Urothelium cell line (cell line): ENCODE measurements around the gene KRT9.

ENCODE experiments used
- DNase-seq: peaks from one replicate; pipeline ENCODE4 v3.0.0; 2011; ENCODE audit warnings: low spot score, mixed read lengths
- FAIRE-seq: peaks from 2 replicates; lab custom pipeline; 2011; peaks lifted over from hg19 to GRCh38; lab: Jason Lieb, UNC

KRT9 gene

DNA sequence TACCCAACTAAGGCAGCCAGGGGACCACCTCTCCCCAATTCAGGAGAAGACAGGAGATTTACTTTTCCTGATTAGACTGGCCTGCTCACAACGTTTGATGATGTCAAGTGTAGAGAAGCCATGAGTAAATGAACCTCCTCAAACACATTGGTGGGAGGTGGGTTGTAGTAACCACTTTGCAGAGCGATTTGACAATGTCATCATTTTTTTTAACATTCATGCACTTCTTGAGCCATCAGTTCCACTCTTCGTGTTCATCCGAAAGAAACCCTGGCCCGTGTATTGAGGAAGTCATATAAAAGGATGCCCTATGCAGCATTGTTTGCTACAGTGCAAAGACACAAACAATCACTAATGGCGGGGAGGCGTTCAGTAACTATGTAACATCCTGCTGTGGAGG is 38.2 kb downstream of the KRT9 start:
- DNase-seq = no peak
- no peak for FAIRE-seq

DNA sequence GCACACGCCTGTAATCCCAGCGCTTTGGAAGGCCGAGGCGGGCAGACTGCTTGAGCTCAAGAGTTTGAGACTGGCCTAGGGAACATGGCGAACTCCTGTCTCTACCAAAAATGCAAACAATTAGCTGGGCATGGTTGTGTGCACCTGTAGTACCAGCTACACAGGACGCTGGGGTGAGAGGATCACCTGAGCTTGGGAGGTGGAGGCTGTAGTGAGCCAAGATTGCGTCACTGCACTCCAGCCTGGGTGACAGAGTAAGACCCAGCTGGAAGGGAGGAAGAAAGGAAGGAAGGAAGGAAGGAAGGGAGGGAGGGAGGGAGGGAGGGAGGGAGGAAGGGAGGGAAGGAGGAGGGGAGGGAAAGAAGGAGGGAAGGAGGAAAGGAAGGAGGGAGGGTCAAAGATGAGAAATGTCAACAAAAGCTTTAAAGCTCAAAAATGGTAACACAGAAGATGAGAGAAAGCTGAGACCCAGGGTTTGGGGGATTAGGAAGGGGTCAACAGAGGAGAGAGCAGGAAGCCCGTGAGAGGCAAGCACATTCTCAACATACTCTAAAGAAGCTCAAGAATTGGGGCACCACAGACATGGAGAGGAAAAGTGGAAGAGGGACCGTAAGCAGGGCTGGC is 38.8 kb downstream of the KRT9 start:
- no peak for DNase-seq
- no peak for FAIRE-seq

DNA sequence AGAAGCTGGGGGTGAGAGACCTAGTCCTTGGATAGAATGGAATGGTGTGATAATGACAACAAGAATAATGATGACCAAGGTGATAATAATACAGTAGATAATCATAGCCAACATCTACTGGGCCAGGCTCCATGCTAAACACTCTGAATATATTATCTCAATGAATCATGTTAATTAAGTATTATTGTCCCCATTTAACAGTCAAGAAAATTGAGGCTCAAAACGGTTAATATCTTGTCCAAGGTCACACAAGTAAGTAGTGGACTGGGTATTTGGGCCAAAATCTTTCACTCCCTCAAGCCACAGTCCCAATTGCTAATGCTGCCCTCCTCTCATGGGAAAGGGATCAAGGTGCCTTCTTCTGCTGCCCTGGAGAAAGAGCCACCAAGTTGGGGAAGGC is 39.9 kb downstream of the KRT9 start:
- DNase-seq = no peak
- FAIRE-seq = no peak

DNA sequence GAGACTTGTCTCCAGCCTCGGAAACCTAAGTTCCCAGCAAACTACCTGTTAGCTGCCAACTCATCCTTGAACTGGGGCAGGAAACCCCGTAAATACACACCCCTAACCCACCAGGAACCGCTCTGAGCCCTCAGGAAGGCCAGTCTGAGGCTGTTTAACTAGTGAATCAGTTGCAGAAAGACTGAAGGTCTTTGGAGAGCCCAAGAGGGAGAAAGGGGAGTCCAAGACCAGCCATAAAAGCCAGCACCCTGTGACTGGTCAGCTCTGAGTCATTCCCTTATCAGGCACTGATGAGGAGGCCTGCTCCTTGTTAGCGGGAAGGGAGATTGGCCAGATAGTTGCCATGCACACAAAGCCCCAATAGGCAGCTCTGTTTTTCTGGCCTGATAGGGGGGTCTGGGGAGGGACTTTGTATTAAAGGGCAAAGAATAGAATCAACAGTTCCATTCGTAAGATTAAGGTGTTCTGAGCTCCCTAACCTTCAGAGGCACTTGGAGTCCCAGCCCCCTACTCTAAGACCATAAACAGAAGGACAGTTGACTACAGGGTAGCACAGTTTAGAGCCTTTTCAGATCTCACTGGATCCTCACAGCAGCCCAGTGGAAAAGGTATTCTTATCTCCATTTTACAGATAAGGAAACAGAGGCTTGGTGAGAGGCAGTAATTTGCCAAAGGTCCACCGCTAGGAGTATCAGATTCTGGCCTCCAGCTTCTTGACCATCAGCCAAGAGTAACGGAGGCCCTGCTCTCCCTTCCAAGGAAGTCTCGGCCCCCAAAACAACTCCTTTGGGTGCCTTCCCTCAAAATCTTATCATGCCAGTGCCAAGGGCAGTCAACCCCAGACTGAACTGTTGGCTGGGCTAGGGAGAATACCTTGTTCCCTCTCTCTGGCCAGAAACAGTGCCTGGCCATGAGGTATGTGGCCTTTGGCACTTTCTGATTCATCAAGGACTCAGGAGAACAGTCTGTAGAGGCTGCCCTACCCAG is 41.5 kb downstream of the KRT9 start:
- no peak for FAIRE-seq
- DNase-seq = no peak

DNA sequence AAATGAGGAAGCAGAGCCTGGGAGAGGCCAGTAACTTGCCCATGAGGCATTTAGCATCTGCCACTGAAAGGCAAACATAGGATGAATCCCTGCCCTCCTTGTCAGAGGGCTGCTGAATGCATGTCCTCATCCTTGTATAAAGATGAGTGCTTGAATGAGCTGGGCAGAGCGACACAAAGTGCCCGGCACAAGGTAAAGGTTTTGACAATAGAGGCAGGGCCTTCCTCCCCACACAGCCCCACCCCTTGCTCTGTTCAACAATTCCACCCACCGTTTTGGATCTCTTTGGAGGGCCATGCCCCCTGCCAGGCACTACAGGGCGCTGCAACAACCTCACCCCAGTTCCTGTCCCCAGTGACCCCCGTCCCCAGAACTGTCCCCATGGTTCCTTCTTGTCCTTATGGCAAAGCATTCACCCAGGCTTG is 42.4 kb downstream of the KRT9 start:
- no peak for FAIRE-seq
- DNase-seq = no peak

DNA sequence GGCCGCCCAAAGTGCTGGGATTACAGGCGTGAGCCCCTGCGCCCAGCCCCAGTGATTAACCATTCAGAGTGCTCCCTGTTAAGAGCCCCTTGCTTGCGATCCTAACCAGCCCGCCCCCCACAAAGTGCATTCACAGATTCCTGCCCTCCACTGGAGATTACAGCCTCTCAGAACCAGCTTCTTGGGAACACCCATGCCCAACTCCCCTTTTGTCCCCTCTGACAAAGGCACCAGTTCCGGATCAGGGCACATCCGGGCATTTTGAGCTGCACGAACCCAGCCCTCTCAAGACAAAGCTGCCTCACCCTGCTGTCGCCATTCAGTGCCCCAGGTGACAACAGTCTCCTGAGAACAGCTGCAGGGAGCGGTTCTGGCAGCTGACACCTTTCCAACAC is 42.9 kb downstream of the KRT9 start:
- no peak for FAIRE-seq
- DNase-seq = no peak

DNA sequence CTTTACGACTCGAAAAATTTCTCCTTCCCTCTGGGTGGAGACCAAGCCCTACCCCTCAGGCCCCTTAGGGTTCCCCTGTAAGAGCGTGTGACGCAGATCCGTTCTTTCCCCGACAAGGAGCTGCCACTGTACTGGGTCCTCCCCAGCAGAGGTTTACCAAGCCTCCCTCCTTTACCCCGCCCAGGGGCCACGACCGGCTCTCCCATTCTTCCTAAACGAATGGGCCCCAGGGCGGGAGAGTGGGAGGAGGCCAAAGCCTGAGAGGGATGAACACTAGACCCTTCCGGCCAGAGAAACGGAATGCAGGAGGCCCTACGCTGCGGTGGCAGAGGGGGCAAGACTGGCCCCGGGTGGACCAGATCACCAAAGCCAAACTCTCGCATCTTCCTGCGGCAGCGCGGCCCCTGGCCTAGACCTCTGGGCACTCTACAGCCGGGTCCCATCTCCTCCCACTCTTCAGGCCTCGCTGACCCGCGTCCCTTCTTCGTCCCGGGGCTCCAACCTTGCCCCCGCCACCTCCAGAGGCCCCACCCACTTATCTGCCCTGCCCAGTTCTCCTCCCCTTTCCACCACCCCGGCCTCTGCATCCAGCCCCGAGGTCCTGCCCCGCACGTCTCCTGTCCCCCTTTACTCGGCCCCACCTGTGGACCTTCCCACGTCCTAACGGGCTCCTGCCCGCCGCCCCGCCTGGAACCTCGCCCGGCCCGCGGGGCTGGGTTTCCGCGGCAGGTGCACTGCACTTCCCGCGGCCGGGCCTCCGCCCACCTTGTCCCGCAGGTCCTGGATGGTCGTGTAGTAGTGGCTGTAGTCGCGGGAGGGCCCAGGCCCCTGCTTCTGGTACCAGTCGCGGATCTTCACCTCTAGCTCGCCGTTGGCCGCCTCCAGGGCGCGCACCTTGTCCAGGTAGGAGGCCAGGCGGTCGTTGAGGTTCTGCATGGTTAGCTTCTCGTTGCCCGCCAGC is 44.5 kb downstream of the KRT9 start:
- DNase-seq = no peak
- no peak for FAIRE-seq

DNA sequence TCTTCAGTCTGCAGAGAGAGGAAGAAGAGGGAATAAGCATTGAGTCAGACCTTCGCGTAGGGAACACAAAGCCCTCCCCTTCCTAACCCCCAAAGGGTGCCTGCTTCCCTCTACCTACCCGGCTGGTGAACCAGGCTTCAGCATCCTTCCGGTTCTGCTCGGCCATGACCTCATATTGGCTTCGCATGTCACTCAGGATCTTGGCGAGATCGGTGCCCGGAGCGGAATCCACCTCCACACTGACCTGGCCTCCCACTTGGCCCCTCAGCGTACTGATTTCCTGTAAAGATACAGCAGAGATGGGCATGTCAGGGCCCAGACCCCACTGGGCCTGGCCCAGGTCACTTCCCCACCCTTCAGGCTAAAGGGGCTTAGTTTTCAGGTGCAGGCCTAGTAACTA is 47.6 kb downstream of the KRT9 start:
- FAIRE-seq = no peak
- no peak for DNase-seq

DNA sequence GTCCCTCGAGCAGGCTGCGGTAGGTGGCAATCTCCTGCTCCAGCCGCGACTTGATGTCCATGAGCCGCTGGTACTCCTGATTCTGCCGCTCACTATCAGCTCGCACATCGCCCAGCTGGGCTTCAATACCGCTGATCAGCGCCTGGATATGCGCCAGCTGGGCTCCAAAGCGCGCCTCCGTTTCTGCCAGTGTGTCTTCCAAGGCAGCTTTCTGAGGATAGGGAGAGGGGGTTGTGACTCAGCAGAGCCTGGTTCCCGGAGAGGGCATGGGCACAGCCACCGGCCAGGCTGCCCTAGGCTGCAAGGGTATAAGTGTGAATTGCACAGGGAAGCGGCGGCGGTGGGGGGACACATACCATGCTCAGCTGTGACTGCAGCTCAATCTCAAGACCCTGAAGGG is 48.1 kb downstream of the KRT9 start:
- no peak for DNase-seq
- FAIRE-seq = no peak

DNA sequence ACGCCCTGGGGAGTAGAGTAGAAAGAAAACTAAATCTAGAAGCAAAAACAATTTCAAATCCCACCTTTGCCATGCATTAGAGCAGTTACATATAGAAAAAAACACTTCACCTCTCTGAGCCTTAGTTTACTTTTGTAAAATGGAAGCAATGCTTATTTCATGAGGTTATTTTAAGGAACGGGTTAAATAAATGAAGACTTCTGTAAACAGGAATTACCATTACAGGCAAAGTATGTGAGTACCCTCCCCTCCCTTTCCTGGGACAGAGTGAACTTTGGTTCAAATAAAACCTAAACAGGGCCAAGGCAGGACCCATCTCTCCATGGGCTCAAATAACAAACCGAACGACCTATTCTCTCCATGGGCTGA is 48.6 kb downstream of the KRT9 start:
- no peak for DNase-seq
- FAIRE-seq = no peak

DNA sequence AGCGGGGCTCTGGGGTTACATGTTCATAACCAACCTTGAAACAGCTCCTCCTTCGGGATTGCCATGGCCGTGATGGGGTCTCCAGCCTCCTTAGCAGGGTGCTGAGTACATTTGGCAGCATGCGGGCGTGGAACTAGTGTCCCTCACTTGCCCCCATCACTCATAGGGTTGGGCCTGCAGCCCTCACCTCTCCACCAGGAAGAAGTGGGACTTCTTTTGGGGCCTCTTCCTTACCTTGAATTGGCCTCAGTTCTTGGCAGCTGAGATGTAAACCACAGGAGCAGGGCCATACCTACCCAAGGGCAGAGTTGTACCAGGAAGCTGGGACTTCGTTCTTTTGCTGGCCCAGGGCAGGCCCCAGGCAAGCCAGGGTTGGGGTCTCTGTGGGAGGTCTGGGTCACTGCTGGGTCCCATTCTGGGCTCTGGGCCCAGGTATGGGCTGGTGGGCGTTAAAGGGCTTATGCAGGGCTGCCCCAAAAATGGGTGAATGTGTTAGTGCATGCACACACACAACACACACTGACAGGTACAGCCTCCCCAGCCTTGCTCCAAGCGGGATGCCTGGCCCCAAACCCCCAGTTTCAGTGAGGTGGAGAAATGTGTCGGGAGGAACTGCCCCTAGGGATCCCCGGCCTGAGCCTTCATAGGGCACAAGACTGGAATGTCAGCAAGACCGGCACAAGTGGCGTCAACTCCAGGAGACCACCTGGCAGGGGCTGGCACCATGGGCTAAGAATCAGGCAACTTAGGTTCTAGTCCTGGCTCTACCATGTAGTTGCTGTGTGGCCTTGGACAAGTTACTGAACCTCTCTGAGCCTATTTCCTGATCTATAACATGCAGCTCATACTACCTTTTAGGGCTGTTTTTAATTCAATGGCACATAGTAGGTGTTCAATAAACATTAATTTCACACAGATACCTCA is 49.3 kb downstream of the KRT9 start:
- DNase-seq = no peak
- no peak for FAIRE-seq

DNA sequence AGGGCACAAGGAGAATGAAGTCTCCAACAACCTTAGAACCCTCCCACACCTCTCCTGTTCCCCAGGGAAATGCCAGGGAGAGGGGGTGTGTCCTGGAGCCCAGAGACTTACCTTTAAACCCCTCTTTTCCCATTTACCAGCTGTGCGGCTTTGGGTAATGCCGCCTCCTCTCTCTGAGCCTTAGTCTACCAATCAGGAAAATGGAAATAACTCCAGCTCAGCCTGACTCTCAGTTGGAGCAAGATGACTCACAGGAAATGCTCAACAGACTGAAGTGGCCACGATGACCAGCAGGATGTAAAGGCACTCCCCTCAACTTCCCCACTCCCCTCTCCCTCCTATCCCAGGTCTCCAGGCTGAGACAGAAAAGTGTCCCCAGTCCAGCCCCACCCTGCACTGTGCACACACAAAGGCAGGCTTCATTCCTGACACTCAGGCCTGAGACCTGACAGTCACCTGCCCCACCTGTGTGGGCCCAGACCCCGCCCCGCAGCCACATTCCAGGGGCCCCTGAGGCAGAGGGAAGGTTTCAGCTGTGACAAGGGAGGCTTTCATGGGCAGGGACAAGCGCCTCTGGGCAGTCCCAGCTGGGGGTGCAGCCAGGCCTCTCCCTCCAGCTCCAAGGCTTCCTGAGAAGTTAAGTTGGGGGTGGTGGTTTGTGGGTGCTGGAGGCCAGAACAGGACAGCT is 50.1 kb downstream of the KRT9 start:
- peak; percentile 82 for DNase-seq
- peak; percentile 96 for FAIRE-seq

DNA sequence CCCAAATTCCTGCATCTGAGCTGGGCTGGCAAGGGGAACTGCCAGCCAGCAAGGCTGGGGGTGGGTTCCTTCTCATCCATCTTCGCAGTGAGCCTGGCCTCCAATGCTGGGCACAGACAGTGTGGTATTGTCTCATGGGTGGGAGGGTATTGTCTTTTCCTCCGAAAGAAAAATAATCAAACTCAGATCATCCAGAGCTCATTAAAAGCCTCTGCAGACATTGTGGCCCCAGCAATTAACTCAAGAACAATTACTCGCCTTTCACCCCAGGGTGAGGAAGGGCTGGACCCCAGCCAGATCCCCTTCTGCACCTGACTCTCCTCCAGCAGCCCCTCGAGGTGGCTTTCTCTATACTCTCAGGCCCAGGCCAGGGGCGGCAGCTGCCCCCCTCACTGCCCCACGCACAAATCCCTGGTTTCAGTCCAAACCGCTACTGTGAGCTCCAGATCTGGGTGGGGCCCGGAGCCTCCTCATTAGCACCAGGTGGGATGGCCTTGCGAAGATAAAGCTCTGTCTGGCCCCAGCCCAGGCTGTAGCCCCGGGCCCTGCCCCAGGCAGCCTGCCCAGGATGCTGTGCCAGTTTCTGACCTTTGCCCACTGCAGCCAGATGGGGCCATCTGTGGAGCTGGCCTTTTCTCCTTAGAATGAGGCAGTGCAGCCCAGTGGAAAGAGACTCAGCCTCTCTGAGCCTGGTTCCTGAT is 50.9 kb downstream of the KRT9 start:
- DNase-seq = peak; percentile 52
- FAIRE-seq = no peak

DNA sequence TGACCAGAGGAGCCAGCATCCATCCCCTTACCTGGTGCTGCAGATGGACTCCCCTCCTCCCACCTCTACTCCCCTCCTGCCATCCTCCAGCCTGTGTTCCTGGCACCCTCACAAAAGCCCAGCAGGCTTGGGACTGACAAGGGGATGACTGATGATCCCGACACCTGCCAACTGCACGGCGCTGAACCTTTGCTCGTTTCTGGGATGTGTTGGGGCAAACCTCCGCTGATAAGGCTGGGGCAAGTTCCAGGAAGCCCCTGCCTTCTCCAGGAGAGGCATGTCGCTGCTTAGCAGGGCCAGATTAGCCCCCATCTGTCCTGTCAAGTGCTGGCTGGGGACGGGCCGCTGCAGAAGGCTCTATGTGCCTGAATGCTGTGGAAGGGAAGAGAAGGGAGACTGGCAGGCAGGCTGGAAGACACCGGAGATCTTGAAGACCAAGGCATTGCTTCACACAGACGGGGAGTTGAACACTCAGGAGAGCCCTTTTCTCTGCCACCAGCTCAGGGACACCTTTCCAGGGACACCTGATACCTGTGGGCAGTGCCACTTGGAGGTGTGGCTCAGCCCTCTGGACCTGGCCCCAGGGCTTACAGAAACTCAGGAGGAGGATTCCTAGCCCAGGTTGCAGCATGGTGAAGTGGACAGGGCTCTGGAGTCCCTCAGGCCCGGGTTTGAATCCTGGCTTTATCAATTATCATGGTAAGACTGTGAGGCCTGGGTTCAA is 52.2 kb downstream of the KRT9 start:
- DNase-seq (no peak), FAIRE-seq (no peak)

DNA sequence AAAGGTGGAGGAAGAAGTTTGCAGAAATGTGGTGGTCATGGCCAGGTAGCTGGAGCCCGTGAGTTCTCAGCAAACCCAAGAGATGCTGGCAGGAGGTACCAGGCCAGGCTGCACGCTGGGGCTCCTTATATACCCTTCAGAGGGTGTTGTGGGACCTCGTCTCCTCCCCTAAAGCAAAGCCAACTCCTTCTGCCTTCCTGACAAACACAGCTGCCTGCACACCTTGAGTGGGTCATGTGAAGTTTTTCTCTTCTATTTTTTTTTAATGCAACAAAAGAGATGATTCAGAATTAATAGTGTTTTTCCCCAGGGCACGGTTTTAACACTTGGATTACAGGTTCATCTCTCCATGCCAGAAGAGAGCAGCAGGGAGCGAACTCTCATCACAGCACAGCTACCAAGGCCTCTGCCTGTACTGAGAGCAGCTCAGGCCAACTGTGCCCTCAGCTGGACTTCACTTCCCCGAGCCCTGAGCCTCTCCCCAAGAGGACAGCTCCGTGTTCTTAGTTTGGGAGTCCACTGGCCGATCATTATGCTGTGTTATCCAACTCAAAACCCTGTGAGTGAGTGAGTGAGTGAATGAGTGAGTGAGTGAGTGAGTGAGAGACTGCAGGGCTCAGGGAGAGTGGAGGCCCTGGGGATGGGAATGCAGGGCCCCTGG is 52.9 kb downstream of the KRT9 start, which contains the start of gene KRT15:
TSS of gene KRT15 (minus strand) at position 102 of the 661 bp plus-strand sequence. CDS start at position 39, 63 bp downstream.
- FAIRE-seq (peak; percentile 30), DNase-seq (no peak)

DNA sequence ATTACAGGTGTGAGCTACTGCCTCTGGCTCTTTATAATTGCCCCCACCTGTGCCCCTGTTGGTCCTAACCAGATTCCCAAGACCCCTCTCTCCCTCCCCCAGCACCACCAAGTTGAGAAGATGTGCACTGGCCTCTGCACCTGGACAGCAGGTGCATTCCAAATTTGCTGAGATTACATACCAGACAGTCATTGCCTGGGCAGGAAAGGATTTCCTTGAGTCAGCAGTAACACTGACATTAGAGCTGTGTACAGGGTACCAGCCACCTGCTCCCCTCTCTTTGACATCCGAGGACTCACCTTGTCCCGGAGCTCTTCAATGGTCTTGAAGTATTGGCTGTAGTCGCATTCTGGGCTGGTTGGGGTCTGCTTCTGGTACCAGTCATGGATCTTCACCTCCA is 53.8 kb downstream of the KRT9 start:
- no peak for FAIRE-seq

DNA sequence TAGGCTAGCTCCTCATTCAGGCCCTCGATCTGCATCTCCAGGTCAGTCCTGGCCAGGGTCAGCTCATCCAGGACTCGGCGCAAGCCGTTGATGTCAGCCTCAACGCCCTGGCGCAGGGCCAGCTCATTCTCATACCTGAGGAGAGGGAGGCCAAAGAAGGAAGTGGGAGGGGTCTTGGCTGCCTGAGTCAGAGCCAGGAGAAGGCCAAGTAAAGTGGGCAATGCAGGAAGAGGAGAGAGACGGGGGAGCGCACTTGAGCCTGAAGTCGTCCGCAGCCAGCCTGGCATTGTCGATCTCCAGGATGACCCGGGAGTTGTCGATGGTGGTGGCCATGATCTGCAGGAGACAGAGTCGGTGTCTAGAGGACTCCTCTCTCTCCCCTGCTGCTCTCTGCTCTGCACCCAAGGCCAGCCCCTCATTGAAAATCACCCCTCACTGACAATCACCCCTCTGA is 55.0 kb downstream of the KRT9 start:
- DNase-seq (no peak), FAIRE-seq (no peak)

More for the DNA sequence above, 53.8 kb downstream of the KRT9 start:
- DNase-seq = no peak
